Ecto neural progenitor cell (in vitro differentiated cells): ENCODE measurements around the gene RBBP8NL.
"Not testable (repeated sequence)": the region's sequence is repeated elsewhere in the genome, so short reads cannot be mapped to it uniquely, and the experiment has no call there.

Experiments used
- DNase-seq: peaks from one replicate; pipeline ENCODE4 v3.0.0-alpha.2; 2018; ENCODE audit warnings: low spot score

The RBBP8NL gene

DNA sequence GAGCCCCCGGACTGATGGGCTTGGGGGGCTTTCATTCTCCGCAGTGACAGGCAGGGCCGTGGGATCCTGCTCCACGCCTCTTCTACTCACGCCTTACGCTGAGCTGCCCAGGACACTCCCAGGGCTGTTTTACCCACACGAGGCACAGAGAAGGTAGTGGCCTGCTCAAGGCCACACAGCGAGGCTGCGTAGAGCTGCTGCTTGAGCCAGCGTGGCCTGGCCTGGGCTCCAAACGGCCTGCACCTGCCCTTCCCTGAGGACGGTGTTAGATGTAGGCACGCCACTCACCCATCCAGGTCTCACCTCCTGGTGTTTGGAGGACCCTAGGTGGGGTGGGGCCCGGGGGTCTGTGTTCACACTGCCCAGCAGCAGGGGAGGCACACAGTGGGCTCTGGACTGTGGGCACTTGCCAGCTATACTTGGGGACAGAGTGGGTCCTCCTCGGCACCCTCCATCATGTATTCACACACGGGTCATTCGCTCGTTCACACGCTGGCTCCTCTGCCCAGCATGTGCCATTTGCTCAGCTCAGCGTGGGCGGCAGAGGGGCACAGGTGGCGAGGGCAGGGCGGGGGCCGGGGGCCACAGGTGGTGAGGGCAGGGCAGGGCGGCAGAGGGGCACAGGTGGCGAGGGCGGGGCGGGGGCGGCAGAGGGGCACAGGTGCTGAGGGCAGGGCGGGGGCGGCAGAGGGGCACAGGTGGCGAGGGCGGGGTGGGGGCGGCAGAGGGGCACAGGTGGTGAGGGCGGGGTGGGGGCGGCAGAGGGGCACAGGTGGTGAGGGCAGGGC lies 18.4 kb upstream of the RBBP8NL start:
- no peak for DNase-seq

- no peak for DNase-seq
Observed at GRCh38 chr20:62444286-62444685, 16.9 kb upstream of the RBBP8NL start.

- DNase-seq, result no peak
Observed at GRCh38 chr20:62441987-62442539, 14.7 kb upstream of the RBBP8NL start.

- no peak for DNase-seq
Observed at GRCh38 chr20:62439218-62439617, 11.9 kb upstream of the RBBP8NL start.

- DNase-seq, result no peak
Observed at GRCh38 chr20:62437927-62438326, 10.6 kb upstream of the RBBP8NL start.

DNA sequence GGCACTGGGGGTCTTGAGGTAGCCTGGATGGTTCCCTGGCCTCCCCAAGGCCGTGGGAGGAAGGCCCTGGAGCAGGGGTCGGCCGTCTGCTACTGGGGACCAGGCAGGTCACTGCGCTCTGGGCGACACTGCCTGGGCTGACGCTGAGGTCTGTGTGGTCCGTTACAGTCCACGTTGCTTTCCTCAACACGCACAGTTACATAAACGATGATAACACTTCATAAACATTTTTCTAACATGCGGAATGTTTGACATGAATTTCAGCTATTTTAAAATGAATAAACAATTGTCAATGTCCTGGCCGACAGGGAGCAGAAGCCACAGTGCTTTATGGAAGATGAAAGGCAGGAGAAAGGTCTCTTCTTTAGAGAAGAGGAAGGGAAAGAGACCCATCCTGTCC lies 10.2 kb upstream of the RBBP8NL start:
- no peak for DNase-seq

GRCh38 chr20:62436692-62437091 lies 9.4 kb upstream of the RBBP8NL start:
- no peak for DNase-seq

- DNase-seq, result no peak
Observed at GRCh38 chr20:62433658-62434497, 6.5 kb upstream of the RBBP8NL start.

DNA sequence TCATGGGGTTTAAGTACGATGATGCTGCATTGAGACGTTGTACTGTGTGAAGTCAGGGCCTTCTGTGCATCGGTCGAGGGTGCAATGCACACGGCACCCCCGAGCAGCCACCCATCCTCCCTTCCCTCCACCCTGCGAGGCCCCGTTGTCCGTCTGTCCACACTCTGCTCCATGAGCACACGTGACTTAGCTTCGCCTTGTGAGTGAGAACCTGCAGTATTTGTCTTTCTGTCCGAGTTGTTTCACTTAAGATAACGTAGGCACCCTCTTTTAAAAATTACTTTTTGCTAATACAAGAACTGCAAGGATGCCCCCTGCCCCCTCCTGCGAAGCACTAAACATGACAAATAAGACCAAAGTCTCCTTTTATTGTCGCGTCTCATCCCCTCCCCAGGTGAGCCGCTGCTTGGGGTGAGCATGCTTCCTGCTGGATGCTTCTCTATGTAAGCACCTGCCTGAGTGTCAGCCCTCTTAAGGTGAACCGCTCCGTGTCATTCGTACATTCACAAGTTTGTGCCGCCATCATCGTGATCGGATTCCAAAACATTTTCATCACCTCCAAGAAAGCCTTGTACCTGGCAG lies 3.6 kb upstream of the RBBP8NL start:
- no peak for DNase-seq

DNA sequence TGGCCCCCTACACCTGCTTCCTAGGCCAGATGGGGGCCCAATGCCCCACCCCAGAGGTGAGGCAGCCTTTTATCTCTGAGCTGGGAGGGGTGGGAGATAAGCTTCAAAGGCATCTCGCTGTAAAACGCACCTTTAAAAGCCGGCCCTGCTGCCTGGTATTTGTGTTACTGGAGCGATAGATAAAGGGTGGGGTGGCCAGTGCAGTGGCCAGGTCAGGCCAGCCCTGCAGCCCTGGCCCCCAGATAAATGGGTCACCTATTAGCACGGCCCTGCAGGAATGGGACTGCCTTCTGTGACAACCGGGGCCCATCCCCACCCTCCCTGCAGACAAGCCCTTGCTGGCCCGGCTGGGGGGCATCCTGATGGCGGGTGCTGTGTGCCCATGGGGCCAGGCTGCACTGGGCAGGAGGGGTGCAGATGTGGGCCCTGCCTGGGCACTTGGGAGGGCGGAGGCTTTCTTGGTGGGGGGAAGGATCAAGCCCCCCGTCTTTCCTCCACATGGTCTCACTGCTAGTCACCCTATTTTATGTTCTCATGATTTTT lies 3.0 kb upstream of the RBBP8NL start:
- no peak for DNase-seq

DNA sequence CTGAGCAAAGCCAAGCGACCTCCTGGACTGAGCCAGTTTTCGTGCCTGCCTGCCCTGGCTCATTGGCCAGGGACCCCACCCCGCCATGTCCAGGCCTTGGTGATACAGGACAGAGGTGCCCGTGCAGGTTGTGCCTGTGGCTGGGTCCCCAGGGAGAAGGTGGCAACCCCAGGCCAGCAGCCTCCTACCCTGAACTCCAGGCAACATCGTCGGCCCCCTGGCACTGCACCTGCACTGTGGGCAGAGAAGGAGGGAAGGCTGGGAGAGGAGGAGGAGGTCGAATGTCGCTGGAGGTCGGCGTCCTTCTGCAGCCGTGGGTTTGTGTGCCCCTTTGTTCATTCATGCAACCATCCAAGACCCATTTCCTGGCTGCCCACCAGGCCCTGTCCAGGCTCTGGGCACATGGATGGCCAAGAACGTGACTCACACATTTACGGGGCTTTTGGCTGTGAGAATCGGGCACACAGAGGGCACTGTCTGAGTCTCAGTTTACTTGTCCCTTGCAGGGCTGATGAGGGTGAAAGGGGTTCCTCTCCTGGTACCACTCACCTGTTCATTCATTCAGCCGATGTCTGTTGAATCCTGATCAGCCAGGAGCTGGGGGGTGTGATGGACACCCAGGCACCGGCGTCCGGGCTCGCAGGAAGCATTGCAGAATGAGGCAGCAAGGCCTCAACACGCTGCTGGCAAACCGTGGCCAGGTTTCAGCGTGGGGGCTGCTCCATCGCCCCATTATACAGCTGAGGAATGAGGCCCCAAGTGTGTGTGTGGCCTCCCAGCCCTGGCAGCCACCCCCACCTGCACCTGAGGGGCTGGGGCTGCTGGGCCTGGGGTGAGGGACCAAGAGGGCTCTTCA lies 2.3 kb upstream of the RBBP8NL start:
- DNase-seq, result no peak

- DNase-seq, result no peak
Observed at GRCh38 chr20:62428396-62429295, 1.3 kb upstream of the RBBP8NL start.

DNA sequence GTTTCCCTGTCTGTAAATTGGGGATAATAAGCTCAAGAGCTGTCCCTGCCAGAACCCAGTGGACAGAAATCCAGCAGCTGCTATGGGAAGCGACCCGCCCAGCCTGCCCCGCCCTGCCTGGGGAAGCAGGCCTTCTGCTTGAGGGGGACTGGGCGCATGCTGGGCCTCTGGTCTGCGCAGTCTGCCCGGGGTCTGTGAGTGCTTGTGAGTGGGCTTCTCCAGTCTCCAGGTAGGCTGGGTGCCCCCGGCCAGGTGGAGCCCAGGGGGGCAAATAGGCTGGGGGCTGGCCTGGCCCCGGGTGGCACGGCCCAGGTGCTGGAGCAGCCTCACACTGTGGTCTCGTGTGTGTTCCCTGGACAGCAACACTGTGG lies 648 bp upstream of the RBBP8NL start:
- no peak for DNase-seq

GRCh38 chr20:62426699-62427131 lies 624 bp downstream of the RBBP8NL start:
- DNase-seq, result no peak

DNA sequence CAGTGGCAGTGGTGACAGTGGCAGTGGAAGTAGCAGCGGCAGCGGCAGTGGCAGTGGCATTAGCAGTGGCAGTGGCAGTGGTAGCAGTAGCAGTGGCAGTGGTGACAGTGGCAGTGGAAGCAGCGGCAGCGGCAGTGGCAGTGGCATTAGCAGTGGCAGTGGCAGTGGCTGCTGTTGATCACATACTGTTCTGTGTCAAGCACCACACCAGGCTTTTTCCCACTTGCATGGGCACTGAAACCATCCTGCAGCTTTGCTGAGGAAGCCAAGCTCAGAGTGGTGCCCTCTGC lies 1.3 kb downstream of the RBBP8NL start:
- not testable (repeated sequence) for DNase-seq

DNA sequence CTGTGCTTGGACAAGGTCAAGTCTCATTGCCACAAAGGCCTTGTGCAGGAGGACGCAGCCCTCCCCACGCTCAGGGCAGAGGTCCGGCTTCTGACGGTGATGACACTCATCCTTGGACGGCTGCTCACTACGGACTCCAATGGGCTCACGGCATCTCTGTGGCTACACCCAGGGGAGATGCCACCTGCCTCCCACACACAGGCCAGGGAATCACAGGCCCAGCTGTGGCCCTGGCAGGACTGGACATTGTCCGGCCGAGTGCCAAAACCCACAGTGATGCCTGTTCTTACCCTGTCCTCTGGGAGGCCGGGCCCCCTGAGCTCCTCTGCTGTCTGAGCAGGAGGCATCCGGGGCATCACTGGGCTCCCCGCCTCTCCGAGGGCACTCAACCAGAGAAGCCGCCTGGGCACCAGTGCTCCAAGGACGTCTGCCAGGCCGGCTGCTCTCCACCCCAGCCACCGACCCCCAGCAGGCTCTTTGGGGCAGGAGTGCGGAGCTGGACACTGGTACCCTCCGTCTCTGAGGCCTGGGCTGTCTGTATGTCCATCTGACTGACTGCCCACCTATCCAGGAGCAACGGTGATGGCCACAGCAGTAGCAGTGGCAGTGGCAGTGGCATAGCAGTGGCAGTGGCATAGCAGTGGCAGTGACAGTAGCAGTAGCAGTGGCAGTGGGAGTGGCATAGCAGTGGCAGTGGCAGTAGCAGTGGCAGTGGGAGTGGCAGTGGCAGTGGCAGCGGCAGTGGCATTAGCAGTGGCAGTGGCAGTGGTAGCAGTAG lies 1.9 kb downstream of the RBBP8NL start:
- no peak for DNase-seq

- no peak for DNase-seq
Observed at GRCh38 chr20:62424249-62425107, 2.9 kb downstream of the RBBP8NL start.

DNA sequence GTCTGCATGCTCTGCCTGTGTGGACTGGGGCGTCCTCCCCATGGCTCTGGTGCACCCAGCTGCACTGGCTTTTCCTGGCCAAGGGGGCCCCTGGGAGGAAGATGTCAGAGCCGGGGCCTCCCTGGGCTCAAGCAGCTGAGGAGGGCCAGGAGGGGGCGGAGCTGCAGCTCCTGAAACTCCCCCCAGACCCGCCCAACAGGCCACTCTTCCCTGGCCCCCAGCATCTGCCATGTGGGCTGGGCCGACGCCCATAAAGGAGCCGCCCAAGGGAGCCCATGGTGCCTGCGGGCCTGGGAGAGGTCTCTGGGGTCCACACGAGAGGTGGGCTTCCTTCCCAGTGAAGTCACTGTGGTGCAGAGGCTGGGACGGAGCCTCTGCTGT lies 4.0 kb downstream of the RBBP8NL start:
- no peak for DNase-seq
